HFFc6 (cell line): ENCODE results near the gene SLIT3. TPM values are rescaled to one million over a fixed set of nuclear protein-coding genes. Genes with fewer than 3 reads are reported as not detected.

Source experiments
- DNase-seq: peaks from one replicate; pipeline ENCODE4 v3.0.0-alpha.2; 2018
- H3K27ac Mint-ChIP-seq: 2 replicates; pipeline ENCODE4 v1.8.0; 2020; ENCODE audit warnings: mild to moderate bottlenecking, mixed read lengths
- H3K27me3 Mint-ChIP-seq: 2 replicates; pipeline ENCODE4 v1.8.0; 2021; ENCODE audit warnings: mild to moderate bottlenecking, moderate library complexity, mixed read lengths; ENCODE audit not compliant: insufficient read depth
- H3K36me3 Mint-ChIP-seq: 2 replicates; pipeline ENCODE4 v1.8.0; 2021; ENCODE audit warnings: low read depth, mixed read lengths
- H3K4me1 Mint-ChIP-seq: 2 replicates; pipeline ENCODE4 v1.8.0; 2020; ENCODE audit warnings: low read depth, mixed read lengths
- H3K4me3 Mint-ChIP-seq: 2 replicates; pipeline ENCODE4 v1.8.0; 2020; ENCODE audit warnings: mild to moderate bottlenecking, moderate library complexity, mixed read lengths
- H3K9me3 Mint-ChIP-seq: 2 replicates; pipeline ENCODE4 v1.8.0; 2020; ENCODE audit warnings: mild to moderate bottlenecking, mixed read lengths
- CTCF ChIP-seq: fragments of 200-600 bp; sonication (generic); IDR thresholded peaks from 2 replicates; pipeline ENCODE4 v1.5.0; 2021; ENCODE audit warnings: antibody characterized with exemption, mild to moderate bottlenecking
- total RNA-seq, 6 experiments: library from RNA; stranded (reverse); fragmentation: NEBNext Ultra II Directional; extraction: Animal tissue kit (Norgen Biotek cat#: 25700); gene quantifications; 2 replicates in 1 of 6; 3 replicates in 5 of 6; pipeline ENCODE4 v1.2.3, GENCODE V29; 2021

Gene SLIT3
- total RNA-seq, 6 experiments from 2014 or later = 4.2 to 8.3 (median 7.1) TPM

DNA sequence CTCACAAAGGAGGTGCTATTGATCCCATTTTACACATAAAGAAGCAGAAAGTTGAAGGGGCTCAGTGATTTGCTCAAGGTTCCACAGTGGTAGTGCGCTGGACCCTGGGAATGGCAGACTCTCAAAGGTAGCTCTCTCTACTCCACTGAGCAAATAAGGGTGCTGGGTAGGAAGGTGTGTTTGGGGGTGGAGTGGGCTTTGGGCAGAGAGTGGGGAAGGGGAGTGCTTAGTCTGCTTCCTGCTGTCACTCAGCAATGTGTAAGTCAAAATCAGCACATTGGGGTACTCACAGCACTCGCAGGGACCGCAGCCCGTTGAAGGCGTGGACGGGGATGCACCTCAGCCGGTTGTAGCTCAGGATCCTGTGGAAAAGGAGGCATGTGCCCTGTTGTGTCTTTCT, 579.0 kb downstream of the SLIT3 start:
- Mint-ChIP-seq H3K4me3 (no peak overlapping the region), H3K4me1 (0 out of 2 replicates have a peak, but pooled peaks cover 10% of the 10 kb centered on the region), H3K9me3 (no peaks in the 10 kb centered on the region), H3K27me3 (peaks cover 9% of the 10 kb centered on the region), H3K27ac (no peak overlapping the region), H3K36me3 (no peaks in the 10 kb centered on the region; the same call in 1 of the 2 replicates)
- TF ChIP-seq CTCF = no peak
- DNase-seq = no peak

DNA sequence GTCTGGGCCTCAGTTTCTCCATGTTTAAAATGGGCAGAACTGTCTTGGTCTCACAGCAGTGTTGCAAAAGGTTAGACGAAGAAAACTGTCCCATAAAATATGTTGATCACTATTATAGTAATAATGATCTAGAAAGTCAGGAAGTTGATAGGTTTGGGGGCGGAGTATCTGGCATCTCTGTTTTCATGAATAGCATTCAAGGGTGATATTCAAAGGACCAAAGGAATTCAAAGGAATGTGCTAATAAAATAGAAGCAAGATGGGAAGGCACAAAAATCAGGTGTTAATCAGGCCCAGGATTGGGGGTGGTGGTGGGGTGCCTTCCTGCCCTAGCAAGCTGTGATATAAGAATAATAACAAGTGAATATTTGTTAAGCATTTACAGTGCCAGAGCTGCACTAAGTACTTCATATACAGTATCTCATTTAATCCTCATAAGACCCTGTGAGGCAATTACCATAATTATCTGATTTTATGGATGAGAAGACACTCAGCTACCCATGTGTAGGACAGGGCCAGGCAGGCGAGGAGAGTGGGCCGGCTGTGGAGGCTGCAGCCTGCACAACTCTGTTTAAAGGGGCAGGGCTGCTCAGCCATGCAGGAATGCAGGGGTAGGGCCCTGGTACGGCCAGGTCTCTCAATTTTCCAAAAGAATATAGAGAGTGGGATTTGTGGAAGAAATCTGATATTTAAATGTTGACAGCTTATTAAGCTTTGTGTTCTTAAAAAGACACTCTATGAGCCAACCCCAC, 579.8 kb downstream of the SLIT3 start:
- Mint-ChIP-seq H3K4me1 (0 out of 2 replicates have a peak, but pooled peaks cover 10% of the 10 kb centered on the region), H3K27ac (no peak overlapping the region), H3K4me3 (no peak overlapping the region), H3K27me3 (peaks cover 9% of the 10 kb centered on the region), H3K9me3 (no peaks in the 10 kb centered on the region), H3K36me3 (no peaks in the 10 kb centered on the region; the same call in 1 of the 2 replicates)
- no peak for DNase-seq
- no peak for TF ChIP-seq CTCF

DNA sequence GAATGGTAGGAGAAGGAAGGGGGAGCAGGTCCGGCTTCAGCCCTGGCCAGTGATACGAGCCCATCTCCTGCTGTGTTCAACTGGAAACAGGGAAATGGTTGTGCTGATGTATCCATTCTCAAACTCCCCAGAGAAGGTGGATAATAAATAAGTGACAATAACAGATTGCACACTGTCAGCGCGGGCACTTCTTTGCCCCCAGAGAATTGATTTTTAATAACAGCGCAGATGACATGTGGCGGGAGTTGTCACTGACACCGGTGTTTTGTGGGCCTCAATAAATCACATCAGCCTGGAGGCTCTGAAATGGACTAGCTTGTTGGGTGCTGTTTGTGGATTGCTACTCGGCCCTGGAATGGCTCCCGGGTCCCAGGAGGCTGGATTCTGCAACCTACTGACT, 580.4 kb downstream of the SLIT3 start:
- Mint-ChIP-seq H3K36me3 (no peaks in the 10 kb centered on the region; the same call in 1 of the 2 replicates), H3K9me3 (no peaks in the 10 kb centered on the region), H3K4me1 (0 out of 2 replicates have a peak, but pooled peaks cover 10% of the 10 kb centered on the region), H3K27ac (no peak overlapping the region), H3K4me3 (no peak overlapping the region), H3K27me3 (peaks cover 8% of the 10 kb centered on the region)
- no peak for DNase-seq
- TF ChIP-seq CTCF = no peak

- peak overlapping the region; percentile 56 for H3K4me3 Mint-ChIP-seq
- no peaks in the 10 kb centered on the region for H3K9me3 Mint-ChIP-seq
- peak; percentile 39 for DNase-seq
- peaks cover 4% of the 10 kb centered on the region for H3K27me3 Mint-ChIP-seq
- peak overlapping the region; percentile 92 for H3K27ac Mint-ChIP-seq
- peaks cover 45% of the 10 kb centered on the region for H3K4me1 Mint-ChIP-seq
- H3K36me3 Mint-ChIP-seq = no peaks in the 10 kb centered on the region; the same call in 1 of the 2 replicates
- TF ChIP-seq CTCF = no peak
These were observed 586.9 kb downstream of the SLIT3 start for GRCh38 chr5:168714046-168714445.

GRCh38 chr5:168713051-168713450, 587.9 kb downstream of the SLIT3 start:
- H3K9me3 Mint-ChIP-seq = no peaks in the 10 kb centered on the region
- H3K36me3 Mint-ChIP-seq = no peaks in the 10 kb centered on the region
- H3K27ac Mint-ChIP-seq = peak overlapping the region; percentile 92
- H3K4me1 Mint-ChIP-seq = peaks cover 37% of the 10 kb centered on the region
- no peaks in the 10 kb centered on the region; the same call in none of the 2 replicates for H3K27me3 Mint-ChIP-seq
- peak overlapping the region; percentile 70 for H3K4me3 Mint-ChIP-seq
- DNase-seq = no peak
- TF ChIP-seq CTCF = no peak
